Ecto neural progenitor cell (in vitro differentiated cells): Measurements from ENCODE around the gene DNER.

Source experiments
- DNase-seq: peaks from one replicate; pipeline ENCODE4 v3.0.0-alpha.2; 2018; ENCODE audit warnings: low spot score

Gene DNER

GRCh38 chr2:229669841-229670240, 44.5 kb downstream of the DNER start:
- DNase-seq: no peak

GRCh38 chr2:229666811-229667210, 47.5 kb downstream of the DNER start:
- DNase-seq: no peak

- DNase-seq: no peak
These were observed 49.2 kb downstream of the DNER start for GRCh38 chr2:229665158-229665557.

GRCh38 chr2:229661478-229661877, 52.9 kb downstream of the DNER start:
- no peak for DNase-seq

- no peak for DNase-seq
These were observed 53.4 kb downstream of the DNER start for GRCh38 chr2:229660951-229661350.

- DNase-seq: no peak
These were observed 54.0 kb downstream of the DNER start for GRCh38 chr2:229660391-229660790.

GRCh38 chr2:229658004-229658403, 56.4 kb downstream of the DNER start:
- no peak for DNase-seq

- DNase-seq: no peak
These were observed 59.9 kb downstream of the DNER start for GRCh38 chr2:229654437-229654836.

- DNase-seq: no peak
These were observed 60.8 kb downstream of the DNER start for GRCh38 chr2:229653531-229653930.

- no peak for DNase-seq
These were observed 61.6 kb downstream of the DNER start for GRCh38 chr2:229652796-229653195.

GRCh38 chr2:229650901-229651300, 63.5 kb downstream of the DNER start:
- DNase-seq: no peak

- no peak for DNase-seq
These were observed 64.3 kb downstream of the DNER start for GRCh38 chr2:229650059-229650458.

- DNase-seq: no peak
These were observed 68.1 kb downstream of the DNER start for GRCh38 chr2:229646186-229646723.

GRCh38 chr2:229642371-229642770, 72.0 kb downstream of the DNER start:
- DNase-seq: no peak

GRCh38 chr2:229641676-229642075, 72.7 kb downstream of the DNER start:
- DNase-seq: no peak

GRCh38 chr2:229640636-229641035, 73.7 kb downstream of the DNER start:
- no peak for DNase-seq

GRCh38 chr2:229636571-229636970, 77.8 kb downstream of the DNER start:
- DNase-seq: no peak

- no peak for DNase-seq
These were observed 79.0 kb downstream of the DNER start for GRCh38 chr2:229635371-229635680.

- peak; percentile 66 for DNase-seq
These were observed 79.6 kb downstream of the DNER start for GRCh38 chr2:229634601-229635370.

GRCh38 chr2:229633556-229633955, 80.8 kb downstream of the DNER start:
- DNase-seq: no peak

- no peak for DNase-seq
These were observed 85.3 kb downstream of the DNER start for GRCh38 chr2:229629039-229629438.

- DNase-seq: no peak
These were observed 86.6 kb downstream of the DNER start for GRCh38 chr2:229627728-229628127.

GRCh38 chr2:229622495-229623355, 91.6 kb downstream of the DNER start:
- no peak for DNase-seq
